K562 treated with DMSO at 1 percent for 48 hours (cell line): Measurements from ENCODE around the gene MAOB. TPM values are rescaled to one million over a fixed set of nuclear protein-coding genes. Genes with fewer than 3 reads are reported as not detected.

Source experiments
- total RNA-seq: library from RNA; unstranded; fragments of 300-600 nt; gene quantifications from 2 replicates; pipeline ENCODE4 v1.2.3, GENCODE V29; 2022; ENCODE audit warnings: low replicate concordance; ENCODE audit errors: extremely low read depth

The MAOB gene
- not detected in 2 replicates for total RNA-seq

DNA sequence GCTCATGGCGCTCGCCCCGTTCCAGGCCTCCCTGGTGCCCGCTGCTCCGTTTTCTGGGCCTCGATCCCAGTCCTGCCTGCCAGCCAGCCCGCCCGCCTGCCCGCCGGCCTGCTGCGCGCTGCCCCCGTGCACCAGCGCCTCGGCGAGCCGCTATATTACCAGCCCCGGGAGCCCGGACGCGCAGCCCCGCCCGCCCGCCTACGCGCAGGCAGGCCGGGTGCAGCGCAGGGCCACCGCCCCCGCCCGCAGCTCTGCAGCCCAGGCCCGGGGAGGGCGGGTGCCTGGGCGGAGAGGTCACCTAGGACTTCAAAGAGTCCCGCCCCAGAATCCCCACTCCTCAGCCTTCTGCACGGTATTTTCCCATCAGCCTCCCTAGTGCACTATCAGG is at the start of gene MAOB:
Gene MAOB, minus strand, starts transcription at position 157 of the 388 bp plus-strand sequence. Its CDS starts 151 bp downstream, at position 6.

Other genes starting within 250 kb of the MAOB start
- not detected in 2 replicates for gene MAOA, start 226.2 kb downstream of the MAOB start, total RNA-seq
- gene NDP, start 90.9 kb upstream of the MAOB start, total RNA-seq, result not detected in 2 replicates